ENCODE measurements around the gene ERBB2. TPM values are rescaled to one million over a fixed set of nuclear protein-coding genes. Genes with fewer than 3 reads are reported as not detected.

ERBB2 gene
- total and polyA plus RNA-seq, 2 of the 8 experiments (the other 6 are each of a cell fraction or from before 2014, with no cell fraction given): 183 to 394 TPM

GRCh38 chr17:39759204-39759603, 59.3 kb downstream of the ERBB2 start:
- no peak overlapping the region for H2BK20ac ChIP-seq (ENCODE audit: low read length)
- no peak overlapping the region for H2BK5ac ChIP-seq (ENCODE audit: low read depth, low read length)
- H3K9ac ChIP-seq (replicated peaks in 1 of 4; ENCODE audit: extremely low read depth in 1 of 4, low read depth in 3 of 4, low read length in 3 of 4): no peak overlapping the region
- H2AFZ ChIP-seq (ENCODE audit: low read length): no peak overlapping the region
- no peaks in the 10 kb centered on the region; the same call in 1 of the 2 replicates for H3K79me1 ChIP-seq (ENCODE audit: low read depth, low read length)
- H2BK15ac ChIP-seq (ENCODE audit: low read length): no peak overlapping the region
- H3K18ac ChIP-seq (ENCODE audit: extremely low read depth, low read length): no peak overlapping the region
- H4K8ac ChIP-seq (ENCODE audit: extremely low read depth, insufficient read depth, low read length): no peak overlapping the region
- no peak overlapping the region for H3K56ac ChIP-seq (replicated peaks; ENCODE audit: insufficient read length, low read depth, low read length)
- H3K14ac ChIP-seq (ENCODE audit: insufficient read length): no peak overlapping the region
- H4K91ac ChIP-seq (replicated peaks; ENCODE audit: insufficient read length, low read length): no peak overlapping the region
- H3K4me1 ChIP-seq (replicated peaks in 1 of 4; ENCODE audit: control insufficient read depth in 3 of 4, insufficient read depth in 4 of 4, low read length in 3 of 4): peaks cover 7 to 12% (median 11%) of the 10 kb centered on the region in 4 experiments; a peak in 6 of 7 replicates
- no peak overlapping the region for H2BK120ac ChIP-seq (replicated peaks; ENCODE audit: low read depth, low read length)
- no peak overlapping the region for H2AK5ac ChIP-seq (ENCODE audit: low read depth, low read length)
- no peak overlapping the region for H3K4me2 ChIP-seq (ENCODE audit: insufficient read depth in 1 of 2, low read depth in 2 of 2, low read length in 2 of 2)
- H3K23ac ChIP-seq (ENCODE audit: insufficient read length): no peak overlapping the region
- H3K36me3 ChIP-seq (ENCODE audit: control insufficient read depth in 2 of 4, insufficient read depth in 4 of 4, low read length in 3 of 4): no peaks in the 10 kb centered on the region
- ChIA-PET CTCF (ENCODE audit: partially characterized antibody) (interaction anchor here (0.7 to 3.0 kb wide), 10 partner anchors 40 to 211 kb away, joined by 3 to 13 read pairs (median 3); no protein-coding TSS in a partner anchor), POLR2A (ENCODE audit: partially characterized antibody) (interaction anchor here (0.5 to 2.0 kb wide), 4 partner anchors 29 to 223 kb away, joined by 3 to 9 read pairs (median 4); partner anchors contain the start of gene MIEN1)
- no peaks in the 10 kb centered on the region for H4K20me1 ChIP-seq (replicated peaks in 1 of 2; ENCODE audit: control insufficient read depth in 1 of 2, insufficient read depth in 2 of 2, low read length in 2 of 2)
- H3K23me2 ChIP-seq (ENCODE audit: low read depth, low read length): peaks cover 7% of the 10 kb centered on the region; the same call in 1 of the 2 replicates
- H3K27ac ChIP-seq (ENCODE audit: low read depth, low read length): no peak overlapping the region
- H3K4me3 ChIP-seq (ENCODE audit: extremely low read depth in 1 of 4, insufficient read depth in 2 of 4, low read depth in 3 of 4, low read length in 4 of 4): no peak overlapping the region
- no peak overlapping the region for H3K4ac ChIP-seq (replicated peaks; ENCODE audit: insufficient read length, low read depth, low read length)
- no peaks in the 10 kb centered on the region for H3K79me2 ChIP-seq (ENCODE audit: control insufficient read depth in 1 of 2, insufficient read depth in 2 of 2, low read length in 2 of 2)
- FAIRE-seq (no peak), DNase-seq (ENCODE audit: low read depth in 1 of 2, low spot score in 2 of 2) (no peak)
- TF ChIP-seq SAP30 (IDR thresholded peaks at IDR 0.05; ENCODE audit: insufficient read depth, insufficient replicate concordance, low read length) (no peak), MAX (IDR thresholded peaks at IDR 0.05) (no peak)
- no peak overlapping the region for H4K5ac ChIP-seq (ENCODE audit: insufficient read length, low read depth, low read length)
- H3K27me3 ChIP-seq (replicated peaks in 1 of 4; ENCODE audit: control insufficient read depth in 3 of 4, extremely low read depth in 1 of 4, insufficient read depth in 3 of 4, low read length in 3 of 4): no peaks in the 10 kb centered on the region; a peak in 1 of 7 replicates
- no peaks in the 10 kb centered on the region for H3K9me3 ChIP-seq (ENCODE audit: insufficient read depth in 2 of 2, low read depth in 1 of 2, low read length in 1 of 2)
- no peak overlapping the region for H2BK12ac ChIP-seq (ENCODE audit: low read depth, low read length)
- 95% methylated on average over 5 of the region's 5 CpGs; no CpG with 5 or more reads in 1 of the 2 experiments for WGBS, 2 experiments (ENCODE audit: extremely low coverage in 1 of 2, insufficient coverage in 1 of 2, insufficient read length in 1 of 2, insufficient replicate concordance in 2 of 2, low coverage in 1 of 2, low lambda C conversion rate in 2 of 2, missing lambda C conversion rate in 1 of 2)
